ENCODE data around the gene MS4A4E.

GRCh38 chr11:60222141-60222540, 20.8 kb downstream of the MS4A4E start:
- TF ChIP-seq CTCF (IDR thresholded peaks at IDR 0.05), result no peak
- no peak for TF ChIP-seq POLR2A (IDR thresholded peaks at IDR 0.05)
